Renal cortex interstitium (tissue), 11 donors: ENCODE data around the gene ALX4. TPM values are rescaled to one million over a fixed set of nuclear protein-coding genes. Genes with fewer than 3 reads are reported as not detected.

Experiments
- DNase-seq, 11 donors: peaks; one replicate each; pipeline ENCODE4 v3.0.0-alpha.2; 2013; ENCODE audit warnings: low read depth in 9 of 11, low spot score in 4 of 11; ENCODE audit errors: extremely low read depth in 1 of 11
- polyA plus RNA-seq, 3 donors: library from polyadenylated mRNA; unstranded; fragments of 120-200 nt; gene quantifications; one replicate each; pipeline ENCODE4 v1.2.1, GENCODE V29; 2013; ENCODE audit not compliant: insufficient read length in 3 of 3

The ALX4 gene
- polyA plus RNA-seq, 3 donors = 0.12 to 0.39 (median 0.20) TPM

DNA sequence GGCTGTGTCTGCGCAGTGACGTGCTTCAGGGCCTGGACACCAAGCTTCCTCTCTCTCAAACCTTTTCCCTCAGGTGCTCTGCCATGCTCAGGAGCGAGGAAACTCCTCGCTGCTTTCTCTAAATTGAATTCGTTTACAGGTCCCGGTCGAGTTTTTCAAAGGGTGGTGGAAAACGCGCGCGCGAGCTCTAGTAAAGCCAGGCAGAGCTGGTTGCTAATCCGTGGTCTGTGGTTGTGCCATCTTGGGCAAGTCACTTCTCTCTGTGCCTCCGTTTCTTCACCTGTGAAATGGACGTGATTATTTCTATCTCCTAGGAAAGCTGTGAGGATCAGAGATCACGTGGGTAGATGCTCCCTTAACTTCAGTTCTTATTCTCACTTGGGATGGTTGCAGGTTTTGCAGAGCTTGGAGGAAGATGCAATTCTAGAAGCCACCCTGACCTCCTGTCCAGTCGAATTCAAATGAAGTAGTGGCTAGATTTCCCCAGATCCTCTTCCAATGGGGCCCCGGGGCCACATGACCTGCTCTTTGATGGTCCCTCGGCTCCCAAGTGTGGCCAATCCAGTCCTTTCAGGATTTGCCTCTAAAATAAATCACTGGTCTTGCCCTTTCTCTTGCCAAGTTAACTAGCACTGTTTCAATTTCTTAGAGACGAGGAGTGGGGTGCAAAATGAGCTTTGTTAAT is 10.5 kb upstream of the ALX4 start:
- DNase-seq = no peak

DNA sequence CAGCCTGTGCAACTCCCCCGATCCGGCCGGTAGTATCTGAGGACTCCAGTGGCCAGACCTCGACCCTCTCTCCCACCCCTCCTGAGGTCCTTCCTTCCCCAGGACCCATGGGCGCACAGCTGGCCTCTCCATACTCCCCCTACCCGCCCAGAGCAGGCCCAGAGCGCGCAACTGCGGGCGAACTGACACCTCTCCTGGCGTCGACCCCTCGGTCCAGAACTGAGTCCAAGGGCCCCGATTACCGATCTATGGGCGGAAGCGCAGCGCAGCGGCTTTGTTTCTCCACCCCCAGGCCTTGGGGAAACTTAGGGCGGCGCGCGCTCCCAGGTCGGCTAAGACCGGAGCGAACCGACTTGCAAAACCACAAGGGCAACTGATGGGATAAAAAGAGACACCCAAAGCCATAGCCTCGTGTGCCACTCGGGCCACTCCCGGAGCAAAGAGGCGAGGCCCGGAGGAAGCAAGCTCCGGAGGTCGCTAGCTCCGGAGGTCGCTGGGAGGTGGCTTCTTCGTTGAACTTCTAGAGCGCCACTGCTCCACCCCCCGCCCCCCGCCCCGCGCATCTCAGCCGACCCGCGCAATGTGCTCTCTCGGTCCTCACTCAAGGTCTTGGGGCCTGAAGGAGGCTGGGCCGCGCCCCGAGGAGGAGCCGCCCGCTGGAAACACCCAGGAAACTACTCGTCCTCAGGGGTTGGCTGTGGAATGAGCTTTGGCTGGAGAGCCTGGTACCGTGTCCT is 9.8 kb upstream of the ALX4 start:
- DNase-seq = no peak

DNA sequence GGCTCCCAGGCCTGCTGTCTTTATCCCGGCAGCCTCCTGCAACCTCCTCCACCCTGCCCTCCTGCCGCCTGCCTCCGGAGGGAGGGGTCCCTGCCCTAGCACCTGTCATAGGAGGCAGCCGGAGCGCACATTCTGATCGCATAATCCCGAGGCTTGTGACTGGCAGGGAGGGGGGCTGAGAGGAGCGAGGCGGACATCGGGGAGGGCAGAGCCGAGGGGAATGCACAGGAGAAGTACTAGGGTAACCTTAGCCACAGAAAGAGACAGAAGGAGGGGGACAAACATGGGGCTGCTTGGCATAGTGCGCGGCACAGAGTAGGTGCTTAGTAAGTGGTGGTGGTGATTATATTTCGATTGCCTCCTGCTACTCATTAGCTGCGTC is 9.2 kb upstream of the ALX4 start:
- DNase-seq = no peak

DNA sequence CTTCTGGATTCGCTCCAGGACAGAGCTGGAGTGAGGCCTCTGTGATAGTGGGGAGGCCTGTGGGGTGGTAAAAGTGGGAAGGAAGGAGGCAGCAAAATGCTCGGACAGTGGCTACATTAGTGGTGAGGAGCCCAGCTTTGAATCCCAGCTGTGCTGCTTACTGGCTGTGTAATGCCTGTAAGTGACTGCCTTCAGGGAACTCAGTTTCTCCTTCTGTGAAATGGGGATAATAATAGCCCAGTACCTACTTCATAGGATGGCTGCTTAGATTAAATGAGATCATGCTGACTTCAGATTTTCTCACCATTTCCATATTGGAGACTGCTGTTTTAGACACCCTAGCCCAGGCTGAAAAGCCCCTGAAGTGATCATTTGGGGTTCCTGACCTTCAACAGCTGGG is 8.4 kb upstream of the ALX4 start:
- DNase-seq = no peak

DNA sequence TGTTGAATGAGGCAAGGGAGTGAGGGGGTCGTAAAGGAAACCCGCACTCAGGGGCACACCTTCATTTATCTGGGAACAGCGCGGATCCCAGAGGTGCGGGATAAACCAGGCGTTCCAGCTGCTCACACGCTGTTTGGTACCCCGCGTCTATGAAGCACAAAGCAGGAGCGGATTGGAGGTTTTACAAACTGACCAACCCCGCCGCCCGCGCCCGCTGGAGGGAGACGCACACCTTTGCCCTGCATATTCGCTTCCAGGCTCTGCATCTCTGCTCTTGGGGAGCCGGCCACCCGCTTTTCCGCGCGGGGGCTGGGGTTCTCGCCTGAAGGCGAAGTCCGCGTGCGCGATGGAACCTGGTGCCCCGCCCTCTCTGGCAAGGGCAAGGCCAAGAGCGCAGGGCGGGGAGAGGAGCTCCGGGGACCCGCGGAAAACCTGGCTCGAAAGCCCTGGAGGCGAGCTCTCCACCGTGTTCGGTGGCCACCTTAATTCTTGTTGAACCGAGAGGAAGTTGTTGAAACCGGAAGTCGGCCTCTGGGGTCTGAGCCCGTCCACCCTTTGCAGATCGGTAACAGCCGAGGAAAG is 6.8 kb upstream of the ALX4 start:
- DNase-seq = no peak

DNA sequence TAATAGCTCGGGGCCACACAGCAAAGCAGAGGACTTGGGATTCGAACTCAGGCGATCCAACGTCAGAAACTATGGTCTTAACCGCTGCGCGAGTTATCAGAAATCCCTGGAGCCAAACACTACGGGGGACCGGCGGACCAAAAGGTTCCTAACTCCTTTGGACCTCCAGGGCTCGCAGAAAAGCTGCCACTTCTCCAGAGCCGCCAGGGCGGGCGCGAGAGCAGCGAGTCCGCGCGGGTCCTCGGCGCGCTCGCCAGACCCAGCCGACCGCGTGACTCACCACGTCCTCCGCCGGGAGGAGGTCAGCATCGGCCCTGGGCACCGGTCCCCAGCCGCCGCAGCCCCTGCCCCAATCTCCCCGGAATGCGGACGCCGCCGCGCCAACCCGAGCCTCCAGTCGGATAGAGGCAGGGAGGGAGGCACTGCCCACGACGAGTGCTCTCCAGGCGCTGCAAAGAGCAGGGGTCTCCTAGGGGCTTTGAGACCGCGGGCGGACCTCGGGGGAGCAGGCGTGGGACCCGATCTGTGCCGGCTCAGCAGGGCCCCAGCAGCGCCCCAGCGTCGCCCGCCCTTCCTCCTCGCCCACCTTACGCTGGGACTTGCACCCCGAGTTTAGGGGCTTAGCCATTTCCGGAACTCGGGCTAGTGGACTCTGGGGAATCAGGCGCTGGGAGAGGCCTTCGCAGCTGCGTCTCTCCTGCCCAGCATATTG is 6.2 kb upstream of the ALX4 start:
- no peak for DNase-seq

DNA sequence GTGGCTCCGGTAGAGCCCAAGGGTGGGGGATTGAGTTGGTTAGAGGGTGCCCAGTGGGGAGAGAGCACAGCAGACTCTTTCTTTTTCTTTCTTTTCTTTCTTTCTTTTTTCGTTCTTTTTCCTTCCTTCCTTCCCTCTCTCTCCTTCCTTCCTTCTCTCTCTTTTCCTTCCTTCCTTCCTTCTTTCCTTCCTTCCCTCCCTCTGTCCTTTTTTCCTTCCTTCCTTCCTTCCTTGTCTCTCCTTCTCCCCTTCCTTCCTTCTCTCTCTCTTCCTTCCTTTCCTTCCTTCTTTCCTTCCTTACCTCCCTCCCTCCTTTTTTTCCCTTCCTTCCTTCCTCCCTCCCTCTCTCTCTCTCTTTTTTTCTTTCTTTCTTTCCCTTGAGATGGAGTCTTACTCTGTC is 4.8 kb upstream of the ALX4 start:
- no peak for DNase-seq

DNA sequence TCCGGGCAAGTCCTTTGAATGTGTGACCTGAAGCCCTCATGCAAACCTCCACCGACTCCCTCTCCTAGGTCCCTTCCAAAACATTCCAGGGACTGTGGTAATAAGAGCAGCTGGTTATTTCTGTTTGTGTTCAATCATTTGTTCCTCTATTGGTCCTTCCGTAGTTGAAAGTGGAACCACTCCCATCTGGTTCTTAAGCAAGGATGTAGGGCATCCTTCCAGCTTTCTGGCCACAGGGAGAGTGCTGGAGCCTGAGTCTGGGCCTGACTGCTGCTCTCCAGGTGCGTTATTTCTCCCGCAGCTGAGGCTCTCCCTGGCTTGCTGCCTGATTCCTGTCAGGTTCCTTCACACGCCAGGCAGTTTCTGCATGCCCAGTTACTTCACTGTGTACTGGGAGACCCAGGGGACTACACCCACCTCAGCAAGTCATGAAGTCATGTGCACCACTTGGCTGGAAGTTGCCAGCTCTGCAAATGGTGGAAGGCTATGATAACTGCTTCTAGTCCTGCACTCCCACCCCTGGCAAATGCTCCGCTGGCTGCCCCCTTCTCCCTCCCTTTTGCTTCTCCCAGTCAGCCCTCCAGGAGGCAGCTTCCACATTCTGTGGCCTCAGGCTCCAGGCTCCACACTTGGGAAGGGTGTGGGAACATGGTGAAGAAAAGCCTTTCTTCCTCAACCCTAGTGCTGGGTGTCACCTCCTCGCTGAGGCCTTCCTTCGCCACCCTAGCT is 4.0 kb upstream of the ALX4 start:
- no peak for DNase-seq

DNA sequence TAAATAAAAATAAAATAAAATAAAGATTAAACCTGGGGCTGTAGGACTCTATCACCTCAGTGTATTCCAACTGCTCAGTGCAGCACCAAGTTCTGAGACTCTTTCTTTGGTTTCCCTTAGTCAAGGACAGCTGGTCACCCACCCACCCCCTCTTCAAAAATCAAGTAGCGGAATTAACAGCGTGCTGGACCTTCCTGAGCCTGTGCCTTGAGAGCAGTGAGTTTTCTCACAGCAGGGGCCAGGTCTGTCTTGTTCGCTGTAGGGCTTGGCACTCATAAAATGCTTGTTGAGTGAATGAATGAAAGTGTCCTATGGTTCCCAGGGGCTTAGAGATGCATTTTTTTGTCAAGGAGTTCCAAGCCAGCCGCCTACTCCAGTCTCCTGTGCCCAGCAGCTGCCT is 2.9 kb upstream of the ALX4 start:
- DNase-seq = no peak

DNA sequence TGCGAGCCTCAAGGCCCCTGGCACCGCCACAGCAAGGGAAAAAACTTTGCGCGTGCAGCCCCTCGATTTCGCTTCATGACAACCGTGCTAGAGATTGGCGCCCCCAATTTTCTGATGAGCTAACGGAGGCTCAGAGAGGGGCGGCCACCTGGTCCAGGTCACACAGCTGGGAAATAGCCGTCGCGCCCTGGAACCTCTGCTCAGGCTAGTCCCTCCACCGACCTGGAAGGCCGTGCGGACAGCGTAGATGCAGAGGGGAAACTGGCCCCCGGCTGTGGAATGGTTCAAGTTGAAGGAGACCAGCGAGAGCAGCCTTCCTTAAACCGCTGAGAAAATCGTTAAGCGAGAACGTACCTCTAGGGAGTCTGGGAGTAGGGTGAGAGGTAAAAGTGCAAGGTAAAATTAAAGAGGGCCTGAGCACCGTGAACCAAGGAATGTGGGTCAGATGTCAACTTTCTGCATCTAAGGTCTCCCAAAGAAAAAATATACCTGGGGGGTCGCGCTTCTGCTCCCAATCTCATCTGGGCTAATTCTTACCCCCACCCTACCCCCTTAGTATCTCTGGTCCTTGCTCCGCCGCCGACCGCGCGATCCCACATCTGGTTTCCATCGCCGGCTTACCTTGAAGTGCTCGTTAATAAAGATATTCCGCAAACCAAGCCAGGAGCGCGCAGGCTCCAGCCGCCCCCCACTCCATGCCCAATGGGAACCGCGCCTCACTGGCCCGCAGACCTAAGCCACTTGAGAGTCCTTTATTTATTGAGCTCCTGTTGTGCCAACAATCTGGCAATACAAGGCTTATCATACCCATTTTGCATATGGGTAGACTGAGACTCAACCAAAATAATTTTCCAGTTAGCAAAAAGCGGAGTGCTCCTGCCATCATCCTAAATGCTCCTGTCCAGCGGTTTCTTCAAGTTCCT is 1.7 kb upstream of the ALX4 start:
- no peak for DNase-seq

DNA sequence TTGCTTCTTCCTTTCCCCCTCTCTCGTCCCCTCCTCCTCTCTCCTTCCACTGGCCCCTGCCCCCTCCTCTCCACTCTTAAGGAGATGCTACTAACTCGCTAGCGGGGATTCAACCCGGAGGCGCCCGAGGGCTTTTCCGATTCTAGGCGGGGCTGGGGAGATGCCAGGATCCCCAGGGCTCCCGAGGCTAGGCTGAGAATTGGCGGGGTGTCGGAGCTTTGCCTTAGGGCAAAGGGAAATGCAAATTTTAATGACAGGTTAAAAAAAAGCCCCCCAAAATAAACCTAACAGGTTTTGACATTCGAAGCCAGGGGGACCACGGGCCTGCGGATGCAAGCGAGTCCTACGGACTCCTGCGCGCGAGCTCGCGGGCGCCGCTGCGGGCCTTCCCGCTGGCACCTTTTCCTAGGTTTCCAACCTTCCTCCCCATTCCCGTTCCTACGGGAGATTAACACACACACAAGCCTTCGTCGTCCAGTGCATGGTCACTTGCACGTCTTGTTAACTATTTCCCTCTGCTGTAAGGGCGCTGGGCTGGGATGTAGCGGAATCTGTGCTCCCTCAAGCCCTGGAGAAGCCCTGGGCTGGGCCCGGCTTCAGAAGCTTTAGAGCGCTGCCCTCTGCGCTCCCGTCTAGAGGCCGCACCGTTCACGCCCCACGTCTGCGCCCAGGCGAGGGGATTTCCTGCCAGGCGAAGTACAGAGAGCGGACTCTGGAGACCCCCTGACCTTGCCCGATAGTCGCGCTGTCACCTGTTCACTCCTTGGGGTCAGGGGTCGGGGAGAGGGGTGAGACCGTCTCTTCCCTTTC is 729 bp upstream of the ALX4 start:
- DNase-seq = no peak

DNA sequence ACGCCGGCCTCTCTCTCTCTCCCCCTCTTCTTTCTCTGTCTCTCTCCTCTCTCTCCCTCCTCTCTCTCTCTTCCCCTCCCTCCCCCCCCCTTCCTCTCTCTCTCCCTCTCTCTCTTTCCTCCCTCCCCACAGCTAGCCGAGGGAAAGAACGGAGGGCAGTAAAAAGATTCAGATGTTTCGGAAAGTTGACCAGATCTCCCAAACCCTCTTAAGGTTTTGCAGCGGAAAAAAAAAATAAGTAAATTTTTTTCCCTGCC is 195 bp upstream of the ALX4 start:
- no peak for DNase-seq

DNA sequence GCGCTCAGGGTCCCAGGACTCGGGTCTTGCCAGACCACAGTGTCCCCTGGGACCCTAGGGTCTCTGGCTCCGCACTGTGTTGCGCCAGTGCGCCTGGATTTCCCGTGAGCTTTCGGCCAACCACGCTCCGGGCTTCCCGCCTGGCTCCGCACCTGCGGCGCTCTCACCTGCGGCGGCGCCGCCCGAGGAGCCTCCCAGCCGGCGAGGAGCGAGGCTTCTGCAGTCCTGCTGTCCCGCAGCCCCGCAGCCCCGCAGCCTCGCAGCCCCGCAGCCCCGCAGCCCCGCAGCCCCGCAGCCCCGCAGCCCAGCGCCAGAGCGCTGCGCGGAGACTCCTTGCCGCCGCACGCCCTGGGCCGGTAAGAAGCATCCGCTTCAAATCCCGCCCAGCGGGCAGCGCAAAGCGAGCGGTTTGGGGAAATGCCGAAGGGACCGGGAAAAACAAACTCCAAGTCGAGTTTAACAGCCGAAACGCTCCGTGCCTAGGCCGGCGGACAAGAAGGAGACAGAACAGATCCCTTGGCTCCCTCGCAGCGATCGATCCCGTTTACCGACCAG is 939 bp downstream of the ALX4 start:
- DNase-seq = no peak

DNA sequence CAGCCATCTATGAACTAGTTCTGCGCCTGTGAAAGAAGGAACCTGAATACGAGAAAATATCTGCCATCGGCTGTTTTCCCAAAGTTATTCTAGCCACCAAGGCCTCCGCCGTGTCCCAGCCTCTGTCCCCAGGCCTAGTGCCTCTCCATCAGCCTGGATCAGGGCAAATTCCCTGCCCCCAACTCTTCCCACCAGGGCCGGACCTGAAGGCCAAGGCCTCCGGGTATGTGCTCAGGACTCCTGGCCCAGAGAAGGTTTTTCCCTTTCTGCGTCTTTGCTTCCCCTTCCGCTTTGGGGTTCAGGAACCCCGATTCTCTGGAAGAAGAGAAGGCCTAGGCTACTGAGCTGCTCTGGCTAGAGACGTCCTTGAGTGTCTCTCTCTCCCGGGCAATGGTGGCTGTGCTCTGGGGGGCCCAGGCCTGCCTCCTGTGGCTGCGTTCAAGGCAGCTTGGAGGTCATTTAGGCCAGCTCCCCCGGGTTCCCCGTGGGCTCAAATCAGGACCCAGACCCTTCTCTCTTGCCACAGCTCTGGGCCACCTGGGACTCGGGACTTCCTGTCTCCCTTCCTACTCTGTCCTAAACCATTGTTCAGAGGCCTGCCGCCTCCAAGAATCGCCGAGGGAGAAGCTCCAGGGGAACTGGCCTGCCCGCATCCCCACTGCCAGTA is 1.6 kb downstream of the ALX4 start:
- no peak for DNase-seq

DNA sequence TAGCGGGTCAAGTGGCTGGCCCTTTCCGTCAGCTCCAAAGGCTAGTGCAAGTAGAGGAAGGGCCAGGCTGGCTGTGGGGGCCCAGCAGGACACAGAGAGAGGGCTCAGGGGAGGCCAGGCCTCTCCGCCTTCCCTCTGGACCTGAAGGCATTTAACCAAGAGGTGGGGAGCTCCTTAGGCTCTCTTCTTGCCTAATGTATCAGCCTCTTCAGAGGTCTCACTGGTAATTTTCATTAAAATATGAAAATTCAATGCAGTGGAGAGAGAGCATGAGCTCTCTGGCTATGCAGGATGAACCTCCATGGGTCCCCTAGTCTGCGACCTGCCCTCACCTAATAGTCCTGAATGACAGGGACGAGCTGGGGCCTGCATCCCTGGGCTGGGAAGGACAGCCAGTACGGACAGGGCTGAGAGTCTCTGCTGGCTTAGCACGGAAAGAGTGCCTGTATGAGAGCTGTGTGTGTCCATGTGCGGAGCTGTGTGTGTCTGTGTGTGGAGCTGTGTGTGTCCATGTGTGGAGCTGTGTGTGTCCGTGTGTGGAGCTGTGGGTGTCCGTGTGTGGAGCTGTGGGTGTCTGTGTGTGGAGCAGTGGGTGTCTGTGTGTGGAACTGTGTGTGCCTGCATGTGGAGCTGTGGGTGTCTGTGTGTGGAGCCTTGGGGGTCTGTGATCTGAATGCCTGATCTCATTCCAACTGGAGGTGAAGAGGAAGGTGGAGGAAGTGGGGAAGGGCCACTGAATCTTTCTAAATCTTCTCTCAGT is 2.4 kb downstream of the ALX4 start:
- no peak for DNase-seq

DNA sequence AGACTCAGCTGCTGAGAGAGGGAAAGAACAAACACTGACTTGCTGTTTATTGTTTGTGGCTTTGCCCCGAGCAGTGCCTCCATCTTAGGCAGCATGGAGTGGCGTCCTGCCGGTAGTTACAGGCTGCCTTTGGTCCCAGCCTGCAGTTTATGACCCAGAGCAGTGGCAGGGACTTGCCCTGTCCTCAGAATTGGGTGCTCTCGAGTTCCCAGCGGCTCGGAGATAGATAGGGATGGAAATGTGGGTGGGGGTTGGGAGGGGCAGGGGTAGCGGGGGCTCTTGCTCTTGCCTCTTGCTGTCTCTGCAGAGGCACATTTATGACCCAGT is 3.1 kb downstream of the ALX4 start:
- no peak for DNase-seq
